Activated gamma-delta T cell treated with anti-CD3 and anti-CD28 coated beads, Interleukin-2, amount 50 U/mL, for 16 hours (primary cell): ENCODE data around the gene FBXO15.

Experiments used
- DNase-seq: peaks from one replicate; pipeline ENCODE4 v3.0.0-alpha.2; 2020; ENCODE audit warnings: low read depth

Gene FBXO15, protein sequence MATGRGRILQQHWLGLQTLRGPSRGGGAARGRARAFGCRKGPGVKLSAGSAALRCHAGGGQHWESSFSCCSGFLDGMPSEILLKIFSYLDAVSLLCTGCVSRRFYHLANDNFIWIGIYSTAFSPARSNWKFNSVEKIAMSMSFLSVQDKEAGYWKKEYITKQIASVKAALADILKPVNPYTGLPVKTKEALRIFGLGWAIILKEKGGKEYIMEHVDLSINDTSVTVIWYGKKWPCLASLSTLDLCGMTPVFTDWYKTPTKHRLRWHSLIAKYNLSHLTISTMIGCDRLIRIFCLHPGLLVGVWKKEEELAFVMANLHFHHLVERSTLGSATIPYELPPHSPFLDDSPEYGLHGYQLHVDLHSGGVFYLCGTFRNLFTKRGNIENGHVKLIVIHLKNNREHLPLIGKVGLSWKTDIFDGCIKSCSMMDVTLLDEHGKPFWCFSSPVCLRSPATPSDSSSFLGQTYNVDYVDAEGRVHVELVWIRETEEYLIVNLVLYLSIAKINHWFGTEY

DNA sequence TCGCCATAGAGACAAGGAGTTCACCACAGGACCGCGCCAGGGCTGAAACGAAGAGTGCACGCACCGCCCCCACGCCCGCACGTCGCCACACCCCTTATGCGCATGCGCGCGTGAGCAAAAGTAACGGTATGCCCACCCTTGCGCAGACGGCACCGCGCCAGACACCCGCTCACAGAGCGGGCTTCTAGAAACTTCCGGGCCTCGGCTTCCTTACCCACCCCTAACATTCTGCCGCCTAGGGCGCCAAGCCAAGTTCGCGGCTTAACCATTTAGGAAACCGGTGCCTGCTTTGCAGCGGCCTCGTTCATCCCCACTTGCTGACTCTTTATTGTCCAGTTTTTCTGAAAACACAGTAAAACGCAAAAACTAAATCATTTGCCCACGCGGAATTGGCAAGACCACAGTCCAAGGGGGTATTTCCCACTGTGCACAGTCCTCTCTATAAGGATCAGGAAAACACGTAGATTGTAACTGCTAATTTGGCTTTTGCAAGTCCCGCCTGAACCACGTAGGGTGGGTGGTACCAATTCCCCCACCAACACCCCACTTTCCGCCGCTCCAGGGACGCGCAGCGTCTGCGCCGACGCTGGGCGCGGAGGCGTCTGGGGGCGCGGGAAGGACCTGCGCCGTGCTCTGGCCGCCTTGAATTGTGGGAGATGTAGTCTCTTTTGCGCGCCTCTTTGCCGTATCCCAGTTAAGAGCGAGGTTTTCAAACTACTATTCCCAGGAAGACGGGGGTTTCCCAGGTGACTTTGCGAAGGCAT, at the start of gene FBXO15, which contains the start of gene TIMM21:
FBXO15 (minus strand) TSS at position 56 of the 764 bp plus-strand sequence; CDS start at position 7, 49 bp downstream.
TIMM21 (plus strand) TSS at position 745 of the 764 bp plus-strand sequence. CDS start 286 bp downstream, outside the sequence.
- peak; percentile 93 for DNase-seq

DNA sequence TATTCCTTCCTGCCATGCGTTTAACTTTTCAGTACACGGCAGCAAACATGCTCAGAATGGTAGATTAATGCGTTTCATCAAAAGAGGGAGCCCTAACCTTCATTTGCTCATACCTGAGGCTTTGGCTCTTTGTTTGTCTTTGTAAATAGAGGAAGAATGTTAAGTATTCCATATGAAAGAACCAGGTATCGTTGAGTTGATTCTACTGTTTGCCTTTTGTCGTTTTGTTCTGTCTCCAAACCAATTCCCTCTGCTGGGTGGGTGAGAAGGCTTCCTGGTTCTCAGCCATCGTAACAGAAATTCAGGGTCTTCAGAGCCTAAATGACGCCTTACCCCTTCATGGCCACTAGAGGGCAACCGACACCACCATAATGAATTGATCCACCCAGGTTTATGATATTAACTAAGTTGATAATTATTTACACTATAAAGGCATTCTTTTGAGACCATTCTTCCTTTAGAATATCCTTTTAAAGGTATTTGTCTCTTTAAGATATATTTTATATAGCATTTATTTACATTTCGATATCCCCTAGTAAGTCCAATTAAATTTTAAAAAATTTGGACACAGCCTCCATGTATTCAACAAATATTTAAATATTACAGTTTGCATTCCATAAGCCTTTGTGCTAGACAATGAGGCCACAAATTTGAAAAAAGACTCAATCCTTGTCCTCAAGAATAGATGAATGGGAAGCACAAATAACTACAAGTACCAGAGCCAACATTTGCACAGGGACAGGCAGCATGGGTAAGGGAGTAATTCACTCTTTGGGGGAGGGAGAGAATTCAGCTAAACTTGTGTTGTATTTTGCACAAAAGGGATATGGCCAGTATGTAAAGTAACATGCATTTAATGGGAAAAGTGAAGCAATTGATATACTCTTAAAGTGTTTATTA, 48.8 kb upstream of the FBXO15 start:
- DNase-seq: peak; percentile 22

DNA sequence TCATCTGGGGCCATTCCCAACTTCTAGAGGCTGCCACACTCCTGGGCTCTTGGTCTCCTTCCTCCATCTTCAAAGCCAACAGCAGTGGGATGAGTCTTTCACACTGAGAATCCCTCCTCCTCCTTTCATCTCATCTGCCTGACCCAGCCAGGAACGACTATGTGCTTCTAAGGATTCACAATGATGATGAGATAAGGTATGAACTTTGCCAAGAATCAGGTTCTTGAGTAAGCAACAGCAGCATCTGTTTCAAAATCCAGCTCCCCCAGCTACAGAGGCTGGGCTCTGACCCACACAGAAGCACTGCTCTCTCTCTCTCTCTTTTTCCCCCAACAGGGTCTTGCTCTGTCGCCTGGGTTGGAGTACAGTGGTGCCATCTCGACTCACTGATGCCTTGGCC, 47.1 kb upstream of the FBXO15 start:
- no peak for DNase-seq

DNA sequence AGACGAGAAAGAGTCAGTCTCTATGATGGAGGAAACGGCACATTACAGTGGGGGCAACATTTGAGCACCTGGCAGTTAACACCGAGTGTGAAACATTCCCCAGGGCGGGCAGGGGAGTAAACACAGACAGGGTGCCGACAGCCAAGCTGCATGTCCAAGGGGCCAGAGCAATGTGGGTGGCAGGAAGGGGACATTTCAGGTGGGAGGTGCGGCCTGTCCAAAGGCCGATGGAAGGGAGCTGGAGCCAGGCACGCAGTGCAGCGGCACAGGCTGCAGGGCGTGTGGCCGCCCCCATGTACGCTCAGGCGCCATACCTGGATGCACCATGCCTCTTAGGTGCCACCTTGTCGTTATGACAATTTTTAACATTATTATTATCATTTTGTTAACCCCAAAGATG, 43.9 kb upstream of the FBXO15 start:
- DNase-seq: no peak

DNA sequence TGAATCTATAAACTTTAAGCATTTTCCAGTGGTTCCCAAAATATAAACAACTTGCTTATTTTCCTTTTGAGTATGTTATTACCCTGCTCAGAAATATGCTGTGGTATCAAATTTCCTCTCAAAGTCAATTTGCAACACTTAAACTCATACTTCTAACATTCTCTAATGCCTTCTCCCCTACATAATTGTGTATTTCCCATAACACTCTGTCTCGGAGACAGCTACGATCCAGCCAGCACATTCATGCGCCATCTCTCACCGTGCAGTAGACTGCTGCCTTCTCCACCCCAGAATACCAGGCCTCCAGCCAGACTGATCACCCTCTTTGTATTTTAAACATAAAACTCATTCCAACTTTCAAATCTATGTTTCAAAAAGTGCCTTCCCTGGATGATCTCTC, 42.5 kb upstream of the FBXO15 start:
- DNase-seq: no peak

DNA sequence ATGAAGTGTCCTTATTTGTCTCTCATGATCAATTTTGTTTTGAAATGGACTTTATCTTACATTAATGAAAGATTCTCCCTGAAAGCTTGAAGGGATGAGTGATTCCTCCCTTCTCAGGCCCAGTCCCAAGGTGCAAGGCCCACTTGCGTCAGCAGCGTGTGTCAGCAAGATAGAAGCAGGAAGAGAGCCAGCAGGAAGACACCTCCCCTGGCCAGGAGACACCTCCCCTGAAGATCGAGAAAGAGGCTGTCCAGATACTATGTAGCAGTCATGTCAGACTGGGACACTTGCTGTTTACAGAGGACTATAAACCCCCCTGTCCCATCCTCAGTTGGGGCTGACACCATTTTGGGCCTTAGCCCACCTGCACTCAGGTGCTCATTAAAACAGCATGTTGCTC, 39.0 kb upstream of the FBXO15 start:
- DNase-seq: no peak

DNA sequence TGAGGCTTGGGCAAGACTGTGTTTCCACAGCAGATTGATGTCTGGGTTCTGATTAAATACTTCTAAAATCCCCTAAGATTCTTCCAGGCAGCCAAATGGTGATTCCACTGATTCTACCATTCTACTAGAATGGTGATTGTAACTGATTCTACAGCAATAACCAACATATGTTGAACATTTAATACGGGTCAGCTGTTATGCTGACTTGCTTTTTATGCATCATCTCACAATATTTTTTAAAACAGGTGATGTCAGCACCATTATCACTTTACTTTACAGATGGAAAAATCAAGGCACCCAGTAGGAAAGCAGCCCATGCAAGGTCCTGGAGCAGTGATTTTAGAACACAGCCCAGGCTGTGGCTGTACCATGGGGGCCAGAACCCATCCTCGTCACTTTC, 38.2 kb upstream of the FBXO15 start:
- DNase-seq: no peak

DNA sequence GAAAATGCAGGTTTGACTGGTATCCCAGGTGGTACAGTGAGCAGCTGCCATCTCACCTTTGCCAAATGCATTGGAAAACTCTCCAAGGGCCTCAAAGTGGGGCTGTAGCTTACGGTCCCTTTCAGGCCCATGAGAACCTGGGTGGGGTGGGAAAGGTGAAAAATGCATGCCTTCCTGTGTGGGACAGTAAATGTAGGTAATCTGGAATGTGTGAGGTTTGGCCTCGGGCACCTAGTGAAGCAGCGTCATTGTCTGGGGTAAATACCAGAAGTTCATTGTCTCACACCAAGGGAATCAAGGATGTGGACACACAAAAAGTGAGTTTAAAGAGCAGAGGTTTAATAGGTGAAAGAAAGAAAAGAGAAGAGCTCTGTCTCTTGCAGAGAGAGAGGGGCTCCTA, 37.2 kb upstream of the FBXO15 start:
- DNase-seq: no peak

DNA sequence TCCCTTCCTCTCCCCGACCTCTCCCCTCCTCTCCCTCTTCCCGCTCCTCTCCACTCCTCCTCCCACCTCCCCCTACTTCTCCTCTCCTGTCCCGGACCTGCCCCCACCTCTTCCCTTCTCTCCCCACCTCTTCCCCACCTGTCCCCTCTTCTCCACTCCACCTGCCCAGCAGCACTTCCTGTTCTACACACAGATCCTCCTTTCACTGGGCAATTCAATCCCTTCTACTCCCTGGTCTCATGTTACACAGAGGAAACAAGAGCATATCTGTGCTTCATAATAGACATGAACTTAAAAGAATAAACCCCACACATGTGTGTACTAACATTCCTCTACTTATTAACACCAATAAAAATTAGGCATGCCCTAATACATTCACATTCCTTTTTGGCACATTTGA, 35.5 kb upstream of the FBXO15 start:
- no peak for DNase-seq

DNA sequence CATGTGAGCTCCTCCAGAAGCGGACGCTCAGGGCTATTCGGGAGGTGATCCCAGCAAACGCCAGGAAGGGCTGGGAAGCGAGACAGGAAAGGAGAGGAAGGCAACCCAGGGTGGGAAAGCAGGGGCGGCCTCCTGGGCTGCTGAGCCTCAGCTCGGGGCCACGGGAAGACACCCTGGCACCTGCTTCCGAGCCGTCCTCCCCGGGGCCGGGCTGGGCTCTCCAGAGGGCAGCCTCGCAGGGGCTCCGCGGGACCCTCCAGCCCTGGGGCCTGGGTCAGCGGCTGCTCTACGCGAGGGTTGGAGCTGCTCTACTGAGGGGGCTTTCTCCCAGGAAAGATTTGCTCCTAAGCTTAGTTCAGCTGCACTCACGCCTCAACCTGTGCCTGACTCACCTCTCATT, 34.7 kb upstream of the FBXO15 start:
- DNase-seq: no peak

DNA sequence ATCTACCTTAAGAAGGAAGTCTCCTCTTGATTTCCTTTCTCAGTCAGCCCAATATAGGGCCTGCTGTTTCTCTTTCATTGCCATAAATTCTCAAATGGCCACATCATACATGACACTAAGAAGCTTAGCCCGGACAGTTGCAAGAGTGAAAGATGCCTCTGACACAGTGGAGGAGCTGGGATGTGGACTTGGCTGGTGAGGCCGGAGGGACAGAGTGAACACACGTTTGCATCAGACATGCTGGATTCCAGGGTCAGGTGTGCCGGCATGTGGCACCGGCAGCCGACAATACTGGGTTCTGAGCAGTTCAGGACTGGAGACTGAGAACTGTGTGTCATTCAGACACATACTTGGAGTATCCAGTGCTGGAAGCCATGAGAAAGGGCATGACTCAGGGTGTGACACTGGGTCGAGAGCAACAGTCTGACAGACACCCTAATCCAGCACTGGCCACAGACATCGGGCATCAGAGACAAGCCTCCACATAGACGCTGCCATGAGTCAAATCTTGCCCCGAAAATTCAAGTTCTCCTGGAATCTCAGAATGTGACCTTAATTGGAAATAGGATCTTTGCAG, 32.1 kb upstream of the FBXO15 start:
- no peak for DNase-seq

DNA sequence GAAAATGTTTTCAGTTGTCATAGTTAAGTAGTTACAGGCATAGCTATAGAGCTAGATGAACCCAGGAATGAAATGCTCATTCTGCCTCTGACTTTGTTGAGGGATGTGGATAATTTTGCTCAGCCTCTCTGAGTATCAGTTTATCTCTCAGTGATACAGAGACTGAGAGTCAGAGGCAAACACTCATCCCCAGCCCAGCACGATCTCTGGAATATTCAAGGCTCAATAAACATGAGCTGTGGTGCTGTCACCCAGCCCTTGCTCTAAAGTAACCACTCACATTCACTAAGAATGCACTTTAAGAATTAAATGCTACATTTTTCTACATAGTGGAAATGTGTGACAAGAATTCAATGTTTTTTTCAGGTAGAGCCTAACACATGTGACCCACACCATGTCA, 31.2 kb upstream of the FBXO15 start:
- DNase-seq: no peak

DNA sequence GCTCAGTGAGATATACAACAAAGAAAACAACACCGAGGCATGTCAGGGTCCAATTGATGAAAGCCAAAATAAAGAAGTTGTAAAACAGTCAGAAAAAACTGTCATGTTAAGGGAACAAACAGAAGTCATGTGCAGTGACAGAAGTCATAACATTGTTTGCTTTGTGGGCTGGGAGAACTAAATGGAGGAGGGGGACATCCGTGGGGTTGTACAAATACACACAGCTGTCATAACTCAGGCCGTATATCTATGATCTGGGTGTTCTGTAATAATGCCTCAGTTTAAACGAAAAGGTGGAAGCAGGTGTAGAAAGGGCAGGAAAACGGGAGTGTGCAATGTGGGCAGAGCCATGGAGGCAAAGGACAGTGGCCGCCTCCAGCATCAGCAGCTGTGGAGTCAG, 28.0 kb upstream of the FBXO15 start:
- DNase-seq: no peak

DNA sequence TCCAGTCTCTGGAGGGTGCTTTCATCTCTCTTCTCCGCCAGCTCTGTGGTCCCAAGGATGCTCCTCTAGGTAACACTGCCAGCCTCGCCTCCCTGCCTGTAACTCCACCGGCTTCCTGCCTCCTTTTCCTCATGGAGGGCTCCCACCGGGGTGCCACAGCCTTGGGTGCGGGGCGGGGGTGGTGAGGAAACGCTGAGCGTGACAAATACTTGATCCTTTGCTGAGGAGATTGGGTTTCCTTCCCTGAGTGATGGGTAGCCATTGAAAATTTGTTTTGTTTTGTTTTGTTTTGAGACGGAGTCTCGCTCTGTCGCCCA, 25.8 kb upstream of the FBXO15 start:
- no peak for DNase-seq

DNA sequence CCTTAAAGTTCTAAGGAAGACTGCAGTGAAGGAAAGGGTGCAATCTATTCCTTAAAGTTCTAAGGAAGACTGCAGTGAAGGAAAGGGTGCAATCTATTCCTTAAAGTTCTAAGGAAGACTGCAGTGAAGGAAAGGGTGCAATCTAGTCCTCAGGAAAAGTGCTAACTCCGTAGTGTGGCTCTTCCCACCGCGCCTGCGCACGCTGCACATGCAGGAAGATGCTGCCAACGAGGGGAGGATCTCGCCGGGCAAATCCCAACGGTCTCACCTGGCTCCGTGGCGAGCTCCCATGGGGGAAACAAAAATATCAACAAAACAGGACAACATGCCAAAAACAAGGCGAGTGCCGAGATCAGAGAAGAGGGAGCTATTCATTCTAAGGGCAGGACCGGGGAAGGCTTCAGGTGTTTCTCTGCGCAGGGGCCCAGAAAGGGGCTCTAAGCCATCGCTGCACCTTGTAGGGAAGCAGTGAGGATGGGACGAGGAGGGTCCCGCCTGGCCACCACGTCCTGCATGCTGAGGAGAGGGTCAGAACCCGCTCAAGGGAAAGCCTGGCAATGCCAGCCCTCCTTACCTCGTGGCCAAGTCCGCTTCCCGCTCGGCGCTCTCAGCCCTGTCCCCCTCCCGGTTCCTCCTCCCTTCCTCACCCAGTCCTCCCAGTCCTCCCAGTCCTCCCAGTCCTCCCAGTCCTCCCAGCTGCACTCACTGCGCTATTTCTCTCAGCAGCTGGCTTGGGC, 25.2 kb upstream of the FBXO15 start:
- DNase-seq: no peak

DNA sequence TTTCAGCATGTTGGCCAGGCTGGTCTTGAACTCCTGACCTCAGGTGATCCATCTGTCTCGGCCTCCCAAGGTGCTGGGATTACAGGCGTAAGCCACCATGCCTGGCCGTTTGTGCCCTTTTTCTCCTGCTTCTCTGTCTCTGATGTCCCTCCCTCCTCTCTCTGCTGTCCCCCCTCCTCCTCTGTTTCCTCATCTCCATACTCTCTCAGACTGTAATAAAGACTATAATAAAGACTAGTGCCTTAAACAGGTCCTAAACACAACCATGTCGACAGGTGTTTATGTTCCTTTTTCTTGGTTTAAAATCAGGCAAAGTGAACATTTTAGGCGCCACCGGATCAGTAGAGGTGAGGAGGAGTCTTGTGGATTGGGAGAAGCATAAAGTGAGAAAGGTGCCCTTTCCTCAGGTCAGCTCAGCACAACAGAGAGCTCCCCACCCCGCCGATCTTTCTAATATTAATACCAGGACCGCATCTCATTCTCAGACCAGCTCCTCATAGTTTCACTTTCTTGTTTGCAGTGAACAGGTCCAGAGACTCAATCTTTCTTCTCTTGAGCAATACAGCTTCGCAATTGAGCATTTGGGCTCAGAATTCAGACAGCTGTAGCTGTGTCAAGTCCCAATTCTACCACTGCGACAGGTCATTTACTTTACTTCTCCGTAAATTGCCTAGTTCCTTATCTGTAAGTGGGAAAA, 24.4 kb upstream of the FBXO15 start:
- DNase-seq: no peak

DNA sequence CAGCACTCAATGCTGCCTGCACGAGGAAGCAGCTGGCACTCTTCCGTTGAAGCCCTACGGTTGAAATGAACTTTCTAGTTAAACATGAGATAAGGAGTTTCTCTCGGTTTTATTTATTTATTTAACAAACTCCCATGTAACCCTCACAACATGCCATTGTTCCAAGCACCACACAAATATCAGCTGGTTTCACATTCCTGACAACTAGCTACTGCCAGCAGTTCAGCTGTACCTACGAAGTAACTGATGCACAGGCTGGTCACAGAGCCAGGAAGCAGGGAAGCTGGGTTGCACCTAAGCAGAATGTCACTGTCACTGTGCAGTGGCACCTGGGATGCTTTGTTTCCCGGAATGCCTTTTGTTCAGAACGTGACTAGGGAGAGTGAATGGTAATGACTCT, 18.8 kb upstream of the FBXO15 start:
- DNase-seq: no peak

DNA sequence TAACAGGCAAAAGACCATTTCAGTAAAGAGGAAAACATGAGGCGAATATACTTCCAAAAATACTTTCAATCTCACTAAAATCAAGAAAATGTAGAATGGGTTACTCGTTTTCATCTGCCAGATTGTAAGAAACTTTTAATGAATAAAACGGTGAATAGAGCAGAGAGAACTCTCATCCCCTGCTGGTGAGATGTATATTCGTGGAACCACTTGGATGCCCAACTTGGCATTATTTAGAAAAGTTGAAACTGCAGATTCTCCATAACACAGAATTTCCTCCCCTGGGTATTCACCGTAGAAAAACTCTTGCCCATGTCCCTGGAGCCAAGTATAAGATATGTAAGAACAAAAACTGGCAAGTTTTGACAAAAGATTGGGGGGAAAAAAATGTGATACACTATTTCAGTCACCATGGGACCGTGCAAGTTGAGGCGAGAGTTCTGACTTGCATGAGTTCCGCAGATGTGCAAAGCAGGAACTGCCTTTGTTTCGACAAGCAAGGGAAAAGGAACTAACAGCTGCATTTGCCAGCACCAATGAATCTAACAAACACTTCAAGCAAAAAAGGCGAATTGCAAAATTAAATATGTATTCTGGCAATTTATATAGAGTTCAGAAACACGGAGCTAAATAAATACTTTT, 15.5 kb upstream of the FBXO15 start:
- no peak for DNase-seq

DNA sequence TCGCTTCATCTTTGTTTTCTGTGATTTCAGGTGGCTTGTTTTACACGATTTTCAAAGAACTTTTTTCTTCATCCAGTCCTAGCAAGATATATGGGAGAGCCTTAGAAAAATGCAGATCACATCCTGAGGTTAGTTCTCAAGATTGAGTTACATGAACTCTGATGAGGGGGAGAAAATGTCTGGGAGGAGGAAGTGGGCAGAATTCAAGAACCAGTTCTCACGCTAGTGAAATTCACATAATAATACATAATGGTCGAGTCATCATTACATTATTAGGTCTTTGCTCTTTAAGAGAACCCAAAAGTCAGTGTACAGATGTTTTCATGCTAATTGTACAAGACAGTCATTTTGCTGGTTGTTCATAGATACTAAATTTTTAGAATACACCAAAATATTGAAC, 7.6 kb upstream of the FBXO15 start:
- DNase-seq: no peak

DNA sequence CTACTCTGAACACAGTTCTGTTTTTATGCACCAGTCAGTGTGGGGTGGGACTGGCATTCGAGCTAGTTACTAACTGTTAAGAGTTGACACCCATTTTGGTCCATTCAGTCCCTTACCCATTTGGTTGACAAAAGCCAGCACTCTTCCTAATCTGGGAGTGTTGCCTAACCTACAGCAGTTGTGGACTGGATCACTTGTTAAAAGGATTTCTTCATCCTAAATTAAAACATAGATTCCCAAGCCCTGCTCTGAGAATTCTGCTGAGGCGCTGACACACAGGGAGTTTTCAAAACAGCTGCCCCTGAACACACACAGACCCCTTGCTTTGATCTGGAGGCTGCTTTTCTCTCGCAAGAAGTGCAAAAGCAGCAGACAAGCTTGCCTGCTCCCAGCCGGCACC, 7.1 kb upstream of the FBXO15 start:
- DNase-seq: no peak
